ENCODE measurements around the gene PNMA8B. TPM values are rescaled to one million over a fixed set of nuclear protein-coding genes. Genes with fewer than 3 reads are reported as not detected.
A peak's percentile ranks its signal among the peaks of the same experiment; 100 is the strongest.
"Not testable (repeated sequence)": the region's sequence is repeated elsewhere in the genome, so short reads cannot be mapped to it uniquely, and the experiment has no call there.

Gene PNMA8B
- total RNA-seq, 2 experiments from 2014 or later, result 0.05 to 0.07 TPM

DNA sequence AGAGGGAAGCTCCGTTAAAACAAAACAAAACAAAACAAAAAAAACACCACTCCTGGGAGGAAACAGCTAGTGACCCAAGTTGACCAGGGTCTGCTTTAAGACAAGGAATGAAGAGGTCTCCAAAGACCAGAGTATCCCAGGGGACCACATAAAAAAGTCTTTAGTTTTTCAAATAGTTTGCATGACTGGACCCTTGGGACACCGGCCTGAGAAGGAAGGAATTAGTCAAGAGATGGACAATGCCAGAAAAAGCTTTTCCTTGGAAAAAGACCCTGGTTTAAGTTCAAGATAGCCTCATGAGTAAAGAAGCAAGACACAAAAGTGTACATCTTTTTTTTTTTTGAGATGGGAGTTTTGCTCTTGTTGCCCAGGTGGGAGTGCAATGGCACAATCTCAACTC, 12.5 kb upstream of the PNMA8B start:
- Mint-ChIP-seq H3K9me3 (peaks cover 8% of the 10 kb centered on the region), H3K4me3 (no peak overlapping the region)

DNA sequence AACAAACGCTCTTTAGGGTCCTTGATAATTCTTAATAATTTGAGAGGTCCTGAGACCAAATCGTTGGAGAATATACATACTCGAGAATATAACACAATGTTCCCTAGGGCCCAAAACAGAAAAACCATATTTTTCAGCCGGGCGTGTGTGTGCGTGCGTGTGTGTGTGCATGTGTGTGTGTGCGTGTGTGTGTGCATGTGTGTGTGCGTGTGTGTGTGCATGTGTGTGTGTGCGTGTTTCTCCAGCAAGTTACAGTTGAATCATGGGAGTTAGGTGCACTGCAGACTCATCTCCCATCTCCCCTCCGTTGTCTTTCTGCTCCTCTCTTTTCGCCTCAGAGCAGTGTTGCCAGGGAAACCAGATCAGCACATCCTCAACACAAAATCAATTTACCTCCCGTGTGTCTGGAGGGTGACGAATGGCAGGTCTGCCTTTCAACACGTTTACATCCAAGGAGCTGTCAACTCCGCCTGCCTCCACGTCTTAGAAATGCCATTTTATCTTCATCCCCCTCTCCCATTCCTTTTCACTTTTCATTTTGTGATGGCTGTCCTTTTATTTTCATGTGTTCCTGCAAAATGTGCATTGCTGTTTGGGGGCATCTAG, 8.3 kb upstream of the PNMA8B start:
- Mint-ChIP-seq H3K4me1 (ENCODE audit: low read depth) (no peaks in the 10 kb centered on the region), H3K4me3 (no peak overlapping the region), H3K36me3 (no peaks in the 10 kb centered on the region), H3K27ac (no peak overlapping the region), H3K9me3 (no peaks in the 10 kb centered on the region), H3K27me3 (peaks cover 16% of the 10 kb centered on the region)
- intact Hi-C loops (cut with micrococcal nuclease), result no loop called here
- ChIA-PET CTCF (interaction anchor here (0.8 to 1.1 kb wide), 3 partner anchors 10 to 109 kb away, joined by 3 to 5 read pairs (median 3); no protein-coding TSS in a partner anchor), POLR2A (no interaction called here)
- DNase-seq, result no peak

More for the DNA sequence above, 12.5 kb upstream of the PNMA8B start:
- H3K27me3 Mint-ChIP-seq, result peaks cover 16% of the 10 kb centered on the region
- DNase-seq, result no peak
- ChIA-PET POLR2A (no interaction called here), CTCF (interaction anchor here (0.8 to 1.4 kb wide), 2 partner anchors 18 to 112 kb away, joined by 3 to 5 read pairs; no protein-coding TSS in a partner anchor)
- intact Hi-C loops (cut with micrococcal nuclease), result no loop called here
- H3K4me1 Mint-ChIP-seq (ENCODE audit: low read depth), result no peaks in the 10 kb centered on the region
- no peaks in the 10 kb centered on the region for H3K36me3 Mint-ChIP-seq
- no peak overlapping the region for H3K27ac Mint-ChIP-seq

- peaks cover 14% of the 10 kb centered on the region for H3K27me3 Mint-ChIP-seq
- no peak for DNase-seq
- no peak overlapping the region for H3K4me3 Mint-ChIP-seq
- H3K36me3 Mint-ChIP-seq, result no peaks in the 10 kb centered on the region
- no peaks in the 10 kb centered on the region for H3K9me3 Mint-ChIP-seq
- intact Hi-C loops (cut with micrococcal nuclease), result no loop called here
- H3K27ac Mint-ChIP-seq, result no peak overlapping the region
- ChIA-PET CTCF (no interaction called here), POLR2A (no interaction called here)
- no peaks in the 10 kb centered on the region for H3K4me1 Mint-ChIP-seq (ENCODE audit: low read depth)
Measured at GRCh38 chr19:46502891-46503290, 7.2 kb upstream of the PNMA8B start.

- no peak overlapping the region for H3K4me3 Mint-ChIP-seq
- no peaks in the 10 kb centered on the region for H3K36me3 Mint-ChIP-seq
- ChIA-PET CTCF (interaction anchor here (0.7 kb wide), 1 partner anchor 376 kb away, joined by 3 read pairs; no protein-coding TSS in a partner anchor), POLR2A (interaction anchor here (0.7 kb wide), 1 partner anchor 15 kb away, joined by 3 read pairs; no protein-coding TSS in a partner anchor)
- no peak for DNase-seq
- H3K4me1 Mint-ChIP-seq (ENCODE audit: low read depth), result peaks cover under 1% of the 10 kb centered on the region
- H3K27ac Mint-ChIP-seq, result no peak overlapping the region
- no peaks in the 10 kb centered on the region for H3K9me3 Mint-ChIP-seq
- peaks cover 14% of the 10 kb centered on the region for H3K27me3 Mint-ChIP-seq
- intact Hi-C loops (cut with micrococcal nuclease), result no loop called here
Measured at GRCh38 chr19:46499692-46500091, 4.0 kb upstream of the PNMA8B start.

DNA sequence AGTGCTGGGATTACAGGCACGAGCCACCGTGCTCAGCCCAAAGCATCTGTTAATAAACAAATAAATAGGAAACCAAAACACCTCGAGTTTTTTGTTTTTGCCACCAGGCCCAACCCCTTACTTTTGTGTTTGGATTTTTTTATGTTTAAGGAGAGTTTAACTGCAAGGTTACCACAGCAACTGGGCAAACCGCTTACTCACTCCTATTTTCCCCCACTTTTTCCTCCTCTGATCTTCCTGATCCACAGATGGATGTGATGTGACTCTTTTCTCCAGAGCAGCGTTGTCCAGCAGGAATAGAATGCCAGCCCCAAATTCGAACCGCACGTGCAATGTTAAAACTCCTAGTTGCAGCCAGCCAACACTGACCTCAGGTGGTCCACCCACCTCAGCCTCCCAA, 2.1 kb upstream of the PNMA8B start:
- Mint-ChIP-seq H3K9me3 (no peaks in the 10 kb centered on the region), H3K36me3 (no peaks in the 10 kb centered on the region), H3K27ac (no peak overlapping the region), H3K4me1 (ENCODE audit: low read depth) (peaks cover 9% of the 10 kb centered on the region), H3K4me3 (no peak overlapping the region), H3K27me3 (peaks cover 26% of the 10 kb centered on the region)
- no peak for DNase-seq
- intact Hi-C loops (cut with micrococcal nuclease), result no loop called here
- POLR2A ChIA-PET, result no interaction called here
- CTCF ChIA-PET, result no interaction called here

GRCh38 chr19:46496886-46497285, 1.2 kb upstream of the PNMA8B start:
- DNase-seq; H3K36me3 Mint-ChIP-seq; H3K9me3 Mint-ChIP-seq; H3K27ac Mint-ChIP-seq; H3K4me1 Mint-ChIP-seq (ENCODE audit: low read depth); H3K4me3 Mint-ChIP-seq; intact Hi-C loops (cut with micrococcal nuclease); POLR2A ChIA-PET: not testable (repeated sequence)
- H3K27me3 Mint-ChIP-seq, result peaks cover 29% of the 10 kb centered on the region
- CTCF ChIA-PET, result interaction anchor here (1.0 to 1.4 kb wide), 3 partner anchors 17 to 468 kb away, joined by 3 read pairs; no protein-coding TSS in a partner anchor

DNA sequence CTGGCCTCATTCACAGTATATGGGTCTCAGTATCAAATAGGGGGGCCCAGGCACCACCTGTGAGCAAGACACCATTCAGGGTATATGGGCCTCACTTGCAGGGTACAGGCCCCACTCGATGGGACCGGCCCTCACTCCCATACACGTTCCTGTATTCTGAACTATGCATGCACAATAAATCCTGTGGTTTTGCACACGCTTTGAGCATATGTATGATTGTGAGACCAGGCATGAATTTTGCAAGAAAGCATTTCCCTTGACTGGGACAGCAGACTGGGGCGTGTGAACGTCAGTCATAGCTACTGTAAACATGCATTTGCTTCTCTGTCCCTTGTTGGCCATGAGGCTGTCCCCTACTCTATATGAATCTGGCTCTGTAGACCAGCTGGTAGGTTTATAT, 637 bp upstream of the PNMA8B start:
- intact Hi-C loops (cut with micrococcal nuclease), result no loop called here
- no peaks in the 10 kb centered on the region for H3K9me3 Mint-ChIP-seq
- H3K27ac Mint-ChIP-seq, result no peak overlapping the region
- no peaks in the 10 kb centered on the region for H3K36me3 Mint-ChIP-seq
- no peak overlapping the region for H3K4me3 Mint-ChIP-seq
- ChIA-PET CTCF (interaction anchor here (0.7 to 1.4 kb wide), 6 partner anchors 17 to 467 kb away, joined by 3 to 5 read pairs (median 3); no protein-coding TSS in a partner anchor), POLR2A (no interaction called here)
- H3K4me1 Mint-ChIP-seq (ENCODE audit: low read depth), result peaks cover 9% of the 10 kb centered on the region
- DNase-seq, result no peak
- peaks cover 34% of the 10 kb centered on the region for H3K27me3 Mint-ChIP-seq

GRCh38 chr19:46494941-46495785, 504 bp downstream of the PNMA8B start:
- ChIA-PET CTCF (interaction anchor here (1.2 to 1.3 kb wide), 2 partner anchors 19 to 99 kb away, joined by 4 to 5 read pairs; no protein-coding TSS in a partner anchor), POLR2A (no interaction called here)
- Mint-ChIP-seq H3K27ac (no peak overlapping the region), H3K4me1 (ENCODE audit: low read depth) (peaks cover 11% of the 10 kb centered on the region), H3K4me3 (peak overlapping the region; percentile 59), H3K36me3 (no peaks in the 10 kb centered on the region), H3K27me3 (peaks cover 36% of the 10 kb centered on the region), H3K9me3 (no peaks in the 10 kb centered on the region)
- DNase-seq, result no peak
- intact Hi-C loops (cut with micrococcal nuclease), result no loop called here

GRCh38 chr19:46494146-46494940, 1.3 kb downstream of the PNMA8B start:
- H3K4me1 Mint-ChIP-seq (ENCODE audit: low read depth), result peaks cover 14% of the 10 kb centered on the region
- H3K27me3 Mint-ChIP-seq, result peaks cover 43% of the 10 kb centered on the region
- no peaks in the 10 kb centered on the region for H3K9me3 Mint-ChIP-seq
- CTCF ChIA-PET, result no interaction called here
- H3K27ac Mint-ChIP-seq, result no peak overlapping the region
- POLR2A ChIA-PET, result no interaction called here
- no peaks in the 10 kb centered on the region for H3K36me3 Mint-ChIP-seq
- intact Hi-C loops (cut with micrococcal nuclease), result no loop called here
- peak overlapping the region; percentile 59 for H3K4me3 Mint-ChIP-seq
- DNase-seq, result no peak

DNA sequence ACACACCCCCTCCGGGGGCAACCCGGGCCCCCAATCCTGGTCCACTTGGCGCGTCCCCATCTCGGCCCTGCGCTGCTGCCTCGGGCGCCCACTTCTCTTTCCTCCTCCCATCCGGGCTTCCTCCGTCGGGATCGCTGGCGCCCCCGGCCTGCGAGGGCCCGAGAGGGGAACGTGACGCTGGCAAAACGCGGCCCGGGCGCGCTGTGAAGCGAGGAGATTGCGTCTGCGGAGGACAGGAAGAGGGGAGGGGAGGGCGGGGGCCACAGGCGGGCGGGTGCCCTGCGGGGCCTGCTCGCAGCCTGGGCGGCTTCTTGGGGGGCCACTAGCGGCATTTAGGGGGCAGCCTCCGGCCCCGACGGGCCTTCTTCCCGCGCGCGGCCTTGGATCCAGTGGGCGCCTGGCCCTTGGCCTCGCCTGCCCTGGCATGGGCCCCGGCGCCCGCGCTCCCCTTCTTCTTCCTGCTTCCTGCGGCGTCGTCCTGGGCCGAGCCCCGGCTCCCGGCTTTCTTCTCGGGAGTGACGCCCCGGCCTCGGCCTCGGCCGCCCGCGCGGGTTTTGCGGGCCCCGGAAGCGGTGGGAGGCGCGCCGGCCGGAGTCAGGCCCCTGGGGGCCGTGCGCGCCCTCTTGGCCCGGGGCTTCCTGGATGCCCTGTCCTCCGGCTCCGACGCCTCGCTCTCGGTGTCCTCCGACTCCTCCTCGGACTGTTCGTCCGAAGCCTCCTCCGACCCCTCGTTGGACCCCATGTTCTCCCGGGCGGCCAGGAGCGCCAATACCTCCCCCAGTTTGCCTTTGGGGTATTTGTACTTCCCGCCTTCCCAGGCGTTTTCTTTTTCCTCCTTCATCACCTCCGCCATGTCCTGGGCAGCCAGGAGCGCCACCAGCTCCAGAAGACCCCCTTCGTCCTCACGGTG, 2.2 kb downstream of the PNMA8B start:
- no peak overlapping the region for H3K27ac Mint-ChIP-seq
- H3K9me3 Mint-ChIP-seq, result no peaks in the 10 kb centered on the region
- intact Hi-C loops (cut with micrococcal nuclease), result no loop called here
- peaks cover 50% of the 10 kb centered on the region for H3K27me3 Mint-ChIP-seq
- peak overlapping the region; percentile 59 for H3K4me3 Mint-ChIP-seq
- DNase-seq, result peak; percentile 48
- ChIA-PET POLR2A (no interaction called here), CTCF (interaction anchor here (3.9 kb wide), 1 partner anchor 92 kb away, joined by 22 read pairs; no protein-coding TSS in a partner anchor)
- H3K36me3 Mint-ChIP-seq, result no peaks in the 10 kb centered on the region
- peaks cover 14% of the 10 kb centered on the region for H3K4me1 Mint-ChIP-seq (ENCODE audit: low read depth)

- ChIA-PET CTCF (interaction anchor here (1.1 to 3.9 kb wide), 2 partner anchors 48 to 92 kb away, joined by 5 to 22 read pairs; no protein-coding TSS in a partner anchor), POLR2A (no interaction called here)
- intact Hi-C loops (cut with micrococcal nuclease), result no loop called here
- no peak for DNase-seq
- Mint-ChIP-seq H3K4me1 (ENCODE audit: low read depth) (peaks cover 17% of the 10 kb centered on the region), H3K27me3 (peaks cover 54% of the 10 kb centered on the region), H3K4me3 (peak overlapping the region; percentile 53), H3K9me3 (no peaks in the 10 kb centered on the region), H3K27ac (no peak overlapping the region), H3K36me3 (no peaks in the 10 kb centered on the region)
Measured at GRCh38 chr19:46492841-46493235, 2.8 kb downstream of the PNMA8B start.
